Pancreas (tissue), 10 donors: Measurements from ENCODE around the gene EEF1G. TPM values are rescaled to one million over a fixed set of nuclear protein-coding genes. Genes with fewer than 3 reads are reported as not detected.
"Not testable (repeated sequence)": the region's sequence is repeated elsewhere in the genome, so short reads cannot be mapped to it uniquely, and the experiment has no call there.

ENCODE experiments used
- ATAC-seq, 4 donors: fragments of 200-7000 bp; cut with Tn5 transposase; one replicate each; pipeline versions ENCODE4 v1.8.0 to v1.9.1; 2020; ENCODE audit warnings: mild to moderate bottlenecking in 4 of 4, moderate library complexity in 4 of 4
- DNase-seq, 6 donors: peaks; one replicate each; pipeline ENCODE4 v3.0.0-alpha.2; 2020
- FAIRE-seq: peaks from 2 replicates; lab custom pipeline; 2012; peaks lifted over from hg19 to GRCh38; lab: Jason Lieb, UNC
- H3K27ac ChIP-seq, 4 donors: fragments of 200-600 bp; sonication (generic); 1 replicate in 3 of 4; 2 replicates in 1 of 4; pipeline versions ENCODE4 v1.5.0 to v1.8.0; 2020
- H3K27me3 ChIP-seq, 4 donors: fragments of 200-600 bp; one replicate each; pipeline ENCODE4 v1.8.0; 2021
- H3K36me3 ChIP-seq, 3 donors: fragments of 200-600 bp; sonication (generic) in 1 of 3; one replicate each; pipeline versions ENCODE4 v1.5.0 to v1.8.0; 2020 to 2021
- H3K4me1 ChIP-seq, 3 donors: fragments of 200-600 bp; one replicate each; pipeline ENCODE4 v1.8.0; 2021
- H3K4me3 ChIP-seq, 4 donors: fragments of 200-600 bp; sonication (generic) in 2 of 4; one replicate each; pipeline versions ENCODE4 v1.5.0 to v1.8.0; 2020 to 2021
- H3K9me3 ChIP-seq, 4 donors: fragments of 200-600 bp; one replicate each; pipeline ENCODE4 v1.8.0; 2021
- CTCF ChIP-seq, 4 donors: fragments of 200-600 bp; sonication (generic) in 3 of 4; IDR thresholded peaks; one replicate each; pipeline versions ENCODE4 v1.5.0 to v1.8.0; 2021; ENCODE audit warnings: antibody characterized with exemption in 4 of 4
- WGBS, 2 donors: extraction: QIAGEN DNeasy Blood & Tissue Kit; methylation state at CpG; one replicate each; pipeline ENCODE4 v1.1.7; 2013; 5-methylcytosine and 5-hydroxymethylcytosine counted together
- intact Hi-C, 3 donors: fragments of 100-400 bp; cut with DNase I; formaldehyde crosslinking; loops; one replicate each; pipeline versions ENCODE4 v1.11.1 to v1.14.2; 2022
- polyA plus RNA-seq, 2 donors: library from polyadenylated mRNA; stranded (reverse); fragments of 200-250 nt; gene quantifications; one replicate each; pipeline ENCODE4 v1.2.3, GENCODE V29; 2013
- total RNA-seq, 6 donors: library from RNA; stranded (reverse); fragmentation: NEBNext Ultra II Directional in 4 of 6; extraction: Animal tissue kit (Norgen Biotek cat#: 25700) in 4 of 6; gene quantifications; one replicate each; pipeline versions ENCODE4 v1.2.1 to v1.2.4, GENCODE V29; 2021 to 2023
- donor health status: healthy with polysubstance abuse.
- donor health status: DM: no; HTN: no; CAD: no; lungs with moderate emphysema.
- donor health status: DM: no; HTN: no; CAD: no.
- donor health status: control.
- donor health status: control.
- donor health status: Bipolar disorder and iron deficiency.
- donor health status: DM: yes; HTN: yes; CAD: no.
- donor health status: DM: no; HTN: no; CAD: no.
- donor health status: DM: no; HTN: no; CAD: no.
- donor health status: DM: yes; HTN: yes; CAD: no.

EEF1G gene
- total and polyA plus RNA-seq, 8 donors, result 630 to 1,171 (median 915) TPM

GRCh38 chr11:62560566-62561103 lies 13.1 kb downstream of the EEF1G start:
- intact Hi-C loops, result loop anchor here in 1 of 3 donors (5.0 kb wide), 1 partner anchor 138 kb away; no protein-coding TSS in a partner anchor
- H3K9me3 ChIP-seq, result no peaks in the 10 kb centered on the region
- WGBS, 2 donors, result 23 to 30% methylated on average over 2 of the region's 2 CpGs
- no peaks in the 10 kb centered on the region for H3K27me3 ChIP-seq
- H3K4me1 ChIP-seq, result peaks cover 7 to 17% (median 8%) of the 10 kb centered on the region in 3 donors
- no peak for FAIRE-seq
- peak overlapping the region; percentile 22 to 57 (median 33) for H3K27ac ChIP-seq
- H3K4me3 ChIP-seq, result no peak overlapping the region
- peak in 5 of 6 donors; percentile 61 to 84 (median 76) for DNase-seq
- peak; percentile 69 to 84 (median 74) for ATAC-seq
- H3K36me3 ChIP-seq, result peaks cover 0 to 36% (median 25%) of the 10 kb centered on the region in 3 donors
- peak in 3 of 4 donors; percentile 28 to 48 (median 38) for TF ChIP-seq CTCF (IDR thresholded peaks at IDR 0.05)

- H3K4me3 ChIP-seq, FAIRE-seq: not testable (repeated sequence)
Measured at GRCh38 chr11:62559626-62560025, 14.1 kb downstream of the EEF1G start.

GRCh38 chr11:62559204-62559603 lies 14.5 kb downstream of the EEF1G start:
- Histone ChIP-seq H3K9me3 (no peaks in the 10 kb centered on the region), H3K27me3 (no peaks in the 10 kb centered on the region), H3K4me1 (peaks cover 7 to 30% (median 22%) of the 10 kb centered on the region in 3 donors), H3K4me3 (no peak overlapping the region), H3K36me3 (peaks cover 0 to 34% (median 18%) of the 10 kb centered on the region in 3 donors), H3K27ac (no peak overlapping the region)
- DNase-seq (no peak), ATAC-seq (no peak), FAIRE-seq (no peak)
- intact Hi-C loops, result no loop called here
- 91 to 92% methylated on average over 8 of the region's 8 CpGs for WGBS, 2 donors
- no peak for TF ChIP-seq CTCF (IDR thresholded peaks at IDR 0.05)

More at GRCh38 chr11:62559626-62560025, 14.1 kb downstream of the EEF1G start:
- peaks cover 0 to 34% (median 18%) of the 10 kb centered on the region in 3 donors for H3K36me3 ChIP-seq
- H3K9me3 ChIP-seq, H3K27me3 ChIP-seq, H3K27ac ChIP-seq, DNase-seq, ATAC-seq: not testable (repeated sequence)
- intact Hi-C loops, result loop anchor here in 1 of 3 donors (5.0 kb wide), 1 partner anchor 137 kb away; no protein-coding TSS in a partner anchor
- peaks cover 7 to 26% (median 18%) of the 10 kb centered on the region in 3 donors for H3K4me1 ChIP-seq
- 87 to 88% methylated on average over 5 of the region's 5 CpGs for WGBS, 2 donors

GRCh38 chr11:62558669-62559068 lies 15.0 kb downstream of the EEF1G start:
- H3K27ac ChIP-seq, result no peak overlapping the region
- no peak for ATAC-seq

More at GRCh38 chr11:62558669-62559068, 15.0 kb downstream of the EEF1G start:
- Histone ChIP-seq H3K36me3 (peaks cover 0 to 32% (median 18%) of the 10 kb centered on the region in 3 donors), H3K27me3 (no peaks in the 10 kb centered on the region), H3K4me3 (no peak overlapping the region), H3K4me1 (peaks cover 7 to 36% (median 27%) of the 10 kb centered on the region in 3 donors), H3K9me3 (no peaks in the 10 kb centered on the region)
- FAIRE-seq, result no peak
- intact Hi-C loops, result no loop called here
- WGBS, 2 donors, result 86 to 92% methylated on average over 9 of the region's 9 CpGs
- peak in 1 of 6 donors; percentile 30 for DNase-seq
- no peak for TF ChIP-seq CTCF (IDR thresholded peaks at IDR 0.05)
